Tibial nerve (tissue), 4 donors: ENCODE results near the gene SCAPER. TPM values are rescaled to one million over a fixed set of nuclear protein-coding genes. Genes with fewer than 3 reads are reported as not detected.
"Not testable (repeated sequence)": the region's sequence is repeated elsewhere in the genome, so short reads cannot be mapped to it uniquely, and the experiment has no call there.

Experiments
- DNase-seq, 2 donors: peaks; one replicate each; pipeline ENCODE4 v3.0.0-alpha.2; 2019; ENCODE audit warnings: low spot score in 2 of 2
- H3K27ac ChIP-seq, 4 donors: fragments of 200-600 bp; sonication (generic) in 3 of 4; one replicate each; pipeline ENCODE4 v1.5.1; 2017 to 2019; ENCODE audit warnings: mild to moderate bottlenecking in 1 of 4
- H3K27me3 ChIP-seq, 2 donors: fragments of 200-600 bp; sonication (generic) in 1 of 2; one replicate each; pipeline versions ENCODE4 v1.5.1 to v1.6.0; 2017 to 2019
- H3K36me3 ChIP-seq, 3 donors: fragments of 200-600 bp; sonication (generic); one replicate each; pipeline ENCODE4 v1.5.1; 2018 to 2019
- H3K4me1 ChIP-seq, 4 donors: fragments of 200-600 bp; sonication (generic) in 3 of 4; one replicate each; pipeline ENCODE4 v1.5.1; 2017 to 2019
- H3K4me3 ChIP-seq, 4 donors: fragments of 200-600 bp; sonication (generic) in 3 of 4; one replicate each; pipeline ENCODE4 v1.5.1; 2017 to 2019; ENCODE audit warnings: mild to moderate bottlenecking in 1 of 4, moderate library complexity in 1 of 4
- H3K9me3 ChIP-seq, 4 donors: fragments of 200-600 bp; sonication (generic) in 3 of 4; one replicate each; pipeline ENCODE4 v1.5.1; 2017 to 2019
- CTCF ChIP-seq, 5 experiments: fragments of 200-600 bp in 3 of 5; fragments of 450-650 bp in 2 of 5; sonication (generic) in 3 of 5; IDR thresholded peaks; one replicate each; pipeline ENCODE4 v1.5.1; 2016 to 2019; ENCODE audit warnings: antibody characterized with exemption in 5 of 5, mild to moderate bottlenecking in 3 of 5, moderate library complexity in 2 of 5
- EP300 ChIP-seq, 2 donors: sonication (generic); formaldehyde crosslinking; IDR thresholded peaks; one replicate each; pipeline ENCODE4 v1.6.1; 2017; ENCODE audit warnings: antibody characterized with exemption in 2 of 2, mild to moderate bottlenecking in 1 of 2
- POLR2A ChIP-seq, 2 donors: fragments of 450-650 bp; IDR thresholded peaks; one replicate each; pipeline ENCODE4 v1.6.1; 2017; ENCODE audit warnings: antibody characterized with exemption in 2 of 2, mild to moderate bottlenecking in 2 of 2, moderate library complexity in 2 of 2
- WGBS, 2 donors: methylation state at CpG; one replicate each; pipeline ENCODE4 v1.1.5; 2018; 5-methylcytosine and 5-hydroxymethylcytosine counted together
- total RNA-seq, 4 donors: library from RNA; depleted of rRNA; stranded (reverse); fragments of >200 nt; gene quantifications; one replicate each; pipeline ENCODE4 v1.1.0, GENCODE V29; 2016

The SCAPER gene
- total RNA-seq, 4 donors from 2014 or later, result 25.5 to 45.3 (median 37.3) TPM

- no peaks in the 10 kb centered on the region for H3K36me3 ChIP-seq
- H3K4me1 ChIP-seq, result no peaks in the 10 kb centered on the region
- no peak for DNase-seq
- H3K9me3 ChIP-seq, result no peaks in the 10 kb centered on the region
- no peak overlapping the region for H3K27ac ChIP-seq
- H3K4me3 ChIP-seq, result no peak overlapping the region
- no peaks in the 10 kb centered on the region for H3K27me3 ChIP-seq
- TF ChIP-seq CTCF (IDR thresholded peaks at IDR 0.05), result no peak
- TF ChIP-seq POLR2A (IDR thresholded peaks at IDR 0.05), result no peak
- no peak for TF ChIP-seq EP300 (IDR thresholded peaks at IDR 0.05)
Observed at GRCh38 chr15:76517910-76518309, 387.2 kb downstream of the SCAPER start.

GRCh38 chr15:76514282-76514681 lies 390.9 kb downstream of the SCAPER start:
- no peaks in the 10 kb centered on the region for H3K36me3 ChIP-seq
- no peak for DNase-seq
- no peaks in the 10 kb centered on the region for H3K27me3 ChIP-seq
- H3K27ac ChIP-seq, result no peak overlapping the region
- H3K9me3 ChIP-seq, result no peaks in the 10 kb centered on the region
- no peaks in the 10 kb centered on the region for H3K4me1 ChIP-seq
- 71 to 78% methylated on average over 1 of the region's 1 CpG for WGBS, 2 donors
- TF ChIP-seq EP300 (IDR thresholded peaks at IDR 0.05), result no peak
- TF ChIP-seq CTCF (IDR thresholded peaks at IDR 0.05), result no peak
- no peak for TF ChIP-seq POLR2A (IDR thresholded peaks at IDR 0.05)
- H3K4me3 ChIP-seq, result no peak overlapping the region

GRCh38 chr15:76512971-76513370 lies 392.2 kb downstream of the SCAPER start:
- H3K27me3 ChIP-seq, result no peaks in the 10 kb centered on the region
- TF ChIP-seq EP300 (IDR thresholded peaks at IDR 0.05), result no peak
- TF ChIP-seq POLR2A (IDR thresholded peaks at IDR 0.05), result no peak
- TF ChIP-seq CTCF (IDR thresholded peaks at IDR 0.05), result no peak
- H3K27ac ChIP-seq, result no peak overlapping the region
- no peaks in the 10 kb centered on the region for H3K9me3 ChIP-seq
- DNase-seq, result no peak
- WGBS, 2 donors, result 82 to 92% methylated on average over 2 of the region's 2 CpGs
- no peak overlapping the region for H3K4me3 ChIP-seq
- H3K4me1 ChIP-seq, result no peaks in the 10 kb centered on the region
- no peaks in the 10 kb centered on the region for H3K36me3 ChIP-seq

GRCh38 chr15:76510663-76511062 lies 394.5 kb downstream of the SCAPER start:
- H3K4me1 ChIP-seq, H3K4me3 ChIP-seq, H3K36me3 ChIP-seq, H3K9me3 ChIP-seq, H3K27me3 ChIP-seq, DNase-seq, H3K27ac ChIP-seq: not testable (repeated sequence)
- 95 to 96% methylated on average over 10 of the region's 10 CpGs for WGBS, 2 donors

GRCh38 chr15:76503804-76504203 lies 401.3 kb downstream of the SCAPER start:
- Histone ChIP-seq H3K9me3 (no peaks in the 10 kb centered on the region), H3K4me3 (no peak overlapping the region), H3K36me3 (peaks cover 0 to 12% (median 0%) of the 10 kb centered on the region in 3 donors), H3K4me1 (no peaks in the 10 kb centered on the region), H3K27me3 (no peaks in the 10 kb centered on the region), H3K27ac (no peak overlapping the region)
- TF ChIP-seq POLR2A (IDR thresholded peaks at IDR 0.05), result no peak
- TF ChIP-seq EP300 (IDR thresholded peaks at IDR 0.05), result no peak
- no peak for TF ChIP-seq CTCF (IDR thresholded peaks at IDR 0.05)
- DNase-seq, result no peak
- WGBS, 2 donors, result 94 to 100% methylated on average over 3 of the region's 3 CpGs

GRCh38 chr15:76503121-76503520 lies 402.0 kb downstream of the SCAPER start:
- TF ChIP-seq EP300 (IDR thresholded peaks at IDR 0.05) (no peak), CTCF (IDR thresholded peaks at IDR 0.05) (no peak), POLR2A (IDR thresholded peaks at IDR 0.05) (no peak)
- H3K27ac ChIP-seq, result no peak overlapping the region
- peaks cover 0 to 12% (median 0%) of the 10 kb centered on the region in 3 donors for H3K36me3 ChIP-seq
- H3K27me3 ChIP-seq, result no peaks in the 10 kb centered on the region
- H3K4me1 ChIP-seq, result no peaks in the 10 kb centered on the region
- H3K9me3 ChIP-seq, result no peaks in the 10 kb centered on the region
- H3K4me3 ChIP-seq, result no peak overlapping the region
- DNase-seq, result no peak
